HepG2 (cell line): ENCODE results near the gene NAV2. TPM values are rescaled to one million over a fixed set of nuclear protein-coding genes. Genes with fewer than 3 reads are reported as not detected.
A peak's percentile ranks its signal among the peaks of the same experiment; 100 is the strongest.

ENCODE experiments used
- ATAC-seq: fragments of 200-7000 bp; cut with Tn5 transposase; 3 replicates; pipeline ENCODE4 v1.9.1; 2020; ENCODE audit warnings: mild to moderate bottlenecking, moderate library complexity
- BruUV-seq: library from RNA; stranded (reverse); fragments of 400-500 nt; replicated peaks from 2 replicates; lab custom pipeline; 2021; lab: Mats Ljungman, UMichigan
- CTCF ChIA-PET: fragments of 300-600 bp; formaldehyde crosslinking; extraction: SDS; loops from one replicate; lab custom pipeline; 2021; ENCODE audit warnings: low total read pairs, inconsistent platforms, low intra/inter-chr PET ratio; lab: Yijun Ruan, JAX
- POLR2A ChIA-PET: fragments of 350-600 bp; sonication (Branson Sonifier 250); formaldehyde crosslinking; loops from one replicate; lab custom pipeline; 2020; ENCODE audit warnings: antibody characterized with exemption, inconsistent platforms; lab: Yijun Ruan, JAX
- DNase-seq: peaks from one replicate; pipeline ENCODE4 v3.0.0-alpha.2; 2015; ENCODE audit warnings: low spot score
- FAIRE-seq: peaks from 3 replicates; lab custom pipeline; 2011; peaks lifted over from hg19 to GRCh38; lab: Jason Lieb, UNC
- H2AFZ ChIP-seq: one replicate; pipeline ENCODE4 v1.6.1; 2011; ENCODE audit warnings: low read length, inconsistent platforms
- H3K27ac ChIP-seq: fragments of 300-600 bp; 3 replicates; pipeline ENCODE4 v1.8.0; 2011; ENCODE audit warnings: mixed run types, mild to moderate bottlenecking, mixed read lengths, low read length, inconsistent platforms; ENCODE audit not compliant: insufficient read depth; ENCODE audit errors: extremely low read length
- H3K27me3 ChIP-seq, 2 experiments: fragments of 200-600 bp in 1 of 2; 2 replicates in 1 of 2; 3 replicates in 1 of 2; pipeline versions ENCODE4 v1.6.0 to v1.8.0; 2011; ENCODE audit warnings: low read length in 2 of 2, mild to moderate bottlenecking in 2 of 2, moderate library complexity in 2 of 2, inconsistent platforms in 1 of 2; ENCODE audit not compliant: insufficient read depth in 2 of 2, control insufficient read depth in 1 of 2
- H3K36me3 ChIP-seq, 2 experiments: fragments of 200-600 bp in 1 of 2; replicated peaks in 1 of 2; 2 replicates in 1 of 2; 3 replicates in 1 of 2; pipeline versions ENCODE4 v1.5.1 to v1.8.0; 2011; ENCODE audit warnings: low read length in 2 of 2, inconsistent platforms in 1 of 2; ENCODE audit not compliant: insufficient read depth in 2 of 2, control insufficient read depth in 1 of 2
- H3K4me1 ChIP-seq: 2 replicates; pipeline ENCODE4 v1.5.1; 2012; ENCODE audit warnings: low read length, inconsistent platforms; ENCODE audit not compliant: insufficient read depth
- H3K4me2 ChIP-seq: 2 replicates; pipeline ENCODE4 v1.6.0; 2011; ENCODE audit warnings: low read depth, low read length, inconsistent platforms
- H3K4me3 ChIP-seq, 3 experiments: fragments of 200-600 bp in 1 of 3; sonication (generic), shearing (Covaris generic) in 1 of 3; replicated peaks in 1 of 3; 2 replicates each; pipeline ENCODE4 v1.5.1; 2011 to 2016; ENCODE audit warnings: low read length in 3 of 3, inconsistent platforms in 2 of 3, low read depth in 2 of 3, mild to moderate bottlenecking in 2 of 3, control low read depth in 1 of 3, mixed read lengths in 1 of 3; ENCODE audit not compliant: insufficient read depth in 1 of 3
- H3K79me2 ChIP-seq: one replicate; pipeline ENCODE4 v1.6.1; 2011; ENCODE audit warnings: low read length, inconsistent platforms; ENCODE audit not compliant: insufficient read depth
- H3K9ac ChIP-seq: 2 replicates; pipeline ENCODE4 v1.6.0; 2011; ENCODE audit warnings: mild to moderate bottlenecking, low read depth, low read length, inconsistent platforms; ENCODE audit not compliant: insufficient read depth
- H3K9me3 ChIP-seq: 2 replicates; pipeline ENCODE4 v1.5.1; 2012; ENCODE audit warnings: mild to moderate bottlenecking, low read length
- H4K20me1 ChIP-seq: 2 replicates; pipeline ENCODE4 v1.6.0; 2011; ENCODE audit warnings: inconsistent platforms, mild to moderate bottlenecking, low read length, moderate library complexity; ENCODE audit not compliant: insufficient read depth
- DMAP1 ChIP-seq: IDR thresholded peaks from 2 replicates; pipeline ENCODE4 v1.6.1; 2016
- GATA4 ChIP-seq: sonication (generic); IDR thresholded peaks from 2 replicates; pipeline ENCODE4 v1.6.1; 2016; ENCODE audit warnings: antibody characterized with exemption, low read depth, borderline replicate concordance
- HHEX ChIP-seq: IDR thresholded peaks from 2 replicates; pipeline ENCODE4 v1.6.1; 2016; ENCODE audit warnings: control low read depth
- KDM5A ChIP-seq: fragments of 200-600 bp; sonication (generic); IDR thresholded peaks from 2 replicates; pipeline ENCODE4 v1.7.0; 2018; ENCODE audit warnings: antibody characterized with exemption, mild to moderate bottlenecking, low read length, borderline replicate concordance
- KDM6A ChIP-seq: IDR thresholded peaks from 2 replicates; pipeline ENCODE4 v1.6.1; 2016; ENCODE audit warnings: low read depth
- MZF1 ChIP-seq: sonication (generic); formaldehyde crosslinking; IDR thresholded peaks from 2 replicates; pipeline ENCODE4 v1.8.1; 2023; ENCODE audit warnings: mild to moderate bottlenecking, missing genetic modification reagents, borderline replicate concordance
- SP4 ChIP-seq: sonication (generic); formaldehyde crosslinking; IDR thresholded peaks from 2 replicates; pipeline ENCODE4 v1.8.1; 2023; ENCODE audit warnings: mild to moderate bottlenecking, missing genetic modification reagents
- SRSF1 ChIP-seq: fragments of 200-400 bp; formaldehyde crosslinking; optimal IDR thresholded peaks from 2 replicates; pipeline ENCODE3; 2017; ENCODE audit warnings: mild to moderate bottlenecking, low read depth, low read length, moderate library complexity
- TBX2 ChIP-seq: sonication (generic); formaldehyde crosslinking; IDR thresholded peaks from 2 replicates; pipeline ENCODE4 v1.5.0; 2020; ENCODE audit warnings: missing genetic modification reagents, mild to moderate bottlenecking, borderline replicate concordance
- ZBTB20 ChIP-seq: sonication (generic); formaldehyde crosslinking; IDR thresholded peaks from 2 replicates; pipeline ENCODE4 v1.8.1; 2023; ENCODE audit warnings: missing genetic modification reagents, low read depth, mild to moderate bottlenecking, borderline replicate concordance
- ZNF224 ChIP-seq: sonication (generic); formaldehyde crosslinking; IDR thresholded peaks from 2 replicates; pipeline ENCODE4 v1.5.0; 2020; ENCODE audit warnings: mild to moderate bottlenecking, missing genetic modification reagents
- ZNF382 ChIP-seq: sonication (generic); formaldehyde crosslinking; IDR thresholded peaks from 2 replicates; pipeline ENCODE4 v1.5.0; 2020; ENCODE audit warnings: missing genetic modification reagents, mild to moderate bottlenecking, borderline replicate concordance
- ZNF501 ChIP-seq: sonication (generic); formaldehyde crosslinking; IDR thresholded peaks from 2 replicates; pipeline ENCODE4 v1.5.1; 2020; ENCODE audit warnings: mild to moderate bottlenecking, moderate library complexity, missing genetic modification reagents
- ZNF644 ChIP-seq: IDR thresholded peaks from 2 replicates; pipeline ENCODE4 v1.6.1; 2016; ENCODE audit warnings: low read depth
- ZSCAN25 ChIP-seq: sonication (generic); formaldehyde crosslinking; IDR thresholded peaks from 2 replicates; pipeline ENCODE4 v1.8.0; 2022; ENCODE audit warnings: mild to moderate bottlenecking, missing genetic modification reagents
- WGBS: methylation state at CpG from one replicate; pipeline ENCODE4 v1.1.6; 2017; ENCODE audit warnings: low lambda C conversion rate; 5-methylcytosine and 5-hydroxymethylcytosine counted together
- in situ Hi-C: cut with HindIII; loops from 2 replicates; pipeline ENCODE4 v1.10.0; 2017; ENCODE audit warnings: low pct_unique_long_range_greater_than_20kb; ENCODE audit not compliant: extremely low pct_ligation_motif_present
- intact Hi-C: fragments of 100-400 bp; cut with micrococcal nuclease; formaldehyde crosslinking; loops from one replicate; pipeline ENCODE4 v1.10.0; 2022; ENCODE audit not compliant: unreplicated experiment
- polyA plus RNA-seq, 8 experiments: library from polyadenylated mRNA; depleted of rRNA in 3 of 8; stranded (reverse) in 7 of 8; unstranded in 1 of 8; fragments of >200 nt; fragmentation: Illumina TruSeq in 4 of 8; extraction: Trizol in 4 of 8; gene quantifications; 2 replicates each; pipeline versions ENCODE4 v1.2.1 to v1.2.3, GENCODE V29; 2011 to 2016; ENCODE audit warnings: low read depth in 4 of 8, missing spikeins in 1 of 8, mixed read lengths in 1 of 8; ENCODE audit not compliant: insufficient read depth in 1 of 8
- total RNA-seq, 5 experiments: library from RNA; depleted of rRNA; stranded (reverse); fragments of >200 nt; fragmentation: Illumina TruSeq; extraction: Trizol; gene quantifications; 2 replicates each; pipeline ENCODE4 v1.2.3, GENCODE V29; 2016; ENCODE audit warnings: low read depth in 1 of 5
- TF ChIP-seq, protein P1 (sequence below): sonication (generic); formaldehyde crosslinking; IDR thresholded peaks from 2 replicates; pipeline ENCODE4 v1.4.0; 2020; ENCODE audit warnings: missing genetic modification reagents, borderline replicate concordance
- TF ChIP-seq, protein P2 (sequence below): sonication (generic); formaldehyde crosslinking; IDR thresholded peaks from 2 replicates; pipeline ENCODE4 v1.5.1; 2020; ENCODE audit warnings: mild to moderate bottlenecking, missing genetic modification reagents
- TF ChIP-seq, protein P3 (sequence below): sonication (generic); formaldehyde crosslinking; IDR thresholded peaks from 2 replicates; pipeline ENCODE4 v1.4.0; 2020; ENCODE audit warnings: missing genetic modification reagents

NAV2 gene
- total and polyA plus RNA-seq, 2 of the 13 experiments (the other 11 are each of a cell fraction or from before 2014, with no cell fraction given) = 9.3 to 34.6 TPM

DNA sequence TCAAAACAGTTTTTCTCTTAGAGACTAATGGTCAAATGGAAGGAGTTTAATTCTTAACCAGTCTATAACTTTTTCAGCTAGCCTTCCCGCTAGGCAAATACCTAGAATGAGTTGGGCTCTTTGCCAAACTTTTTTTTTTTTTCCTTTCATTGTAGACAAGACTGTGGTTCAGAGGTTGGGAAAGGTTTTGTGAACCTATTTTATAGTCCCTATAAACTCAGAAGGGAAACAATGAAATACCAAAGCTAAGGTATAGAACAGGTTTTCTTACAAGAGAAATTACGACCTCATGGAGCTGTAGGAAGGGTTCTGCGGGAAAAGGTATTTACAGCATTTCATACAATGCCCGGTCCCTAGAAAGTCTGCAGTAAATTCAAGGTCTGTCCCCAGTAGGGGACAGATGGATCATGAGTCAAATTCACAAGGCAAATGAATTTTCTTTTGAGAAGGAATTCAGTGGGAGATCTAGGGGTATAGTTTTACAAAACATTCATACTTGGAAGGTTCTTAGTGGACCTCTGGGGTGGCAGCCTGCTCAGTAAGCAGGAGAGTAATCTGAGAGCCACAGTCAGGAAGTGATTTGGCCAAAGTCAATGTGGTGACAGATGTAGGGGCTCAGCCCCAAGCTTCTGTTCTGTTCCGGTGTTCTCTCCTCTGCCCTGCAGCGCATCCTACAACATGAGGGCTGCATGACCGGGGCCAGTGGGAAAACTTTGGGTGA lies 300.9 kb downstream of the NAV2 start (continued):
- TF ChIP-seq, protein P1, sequence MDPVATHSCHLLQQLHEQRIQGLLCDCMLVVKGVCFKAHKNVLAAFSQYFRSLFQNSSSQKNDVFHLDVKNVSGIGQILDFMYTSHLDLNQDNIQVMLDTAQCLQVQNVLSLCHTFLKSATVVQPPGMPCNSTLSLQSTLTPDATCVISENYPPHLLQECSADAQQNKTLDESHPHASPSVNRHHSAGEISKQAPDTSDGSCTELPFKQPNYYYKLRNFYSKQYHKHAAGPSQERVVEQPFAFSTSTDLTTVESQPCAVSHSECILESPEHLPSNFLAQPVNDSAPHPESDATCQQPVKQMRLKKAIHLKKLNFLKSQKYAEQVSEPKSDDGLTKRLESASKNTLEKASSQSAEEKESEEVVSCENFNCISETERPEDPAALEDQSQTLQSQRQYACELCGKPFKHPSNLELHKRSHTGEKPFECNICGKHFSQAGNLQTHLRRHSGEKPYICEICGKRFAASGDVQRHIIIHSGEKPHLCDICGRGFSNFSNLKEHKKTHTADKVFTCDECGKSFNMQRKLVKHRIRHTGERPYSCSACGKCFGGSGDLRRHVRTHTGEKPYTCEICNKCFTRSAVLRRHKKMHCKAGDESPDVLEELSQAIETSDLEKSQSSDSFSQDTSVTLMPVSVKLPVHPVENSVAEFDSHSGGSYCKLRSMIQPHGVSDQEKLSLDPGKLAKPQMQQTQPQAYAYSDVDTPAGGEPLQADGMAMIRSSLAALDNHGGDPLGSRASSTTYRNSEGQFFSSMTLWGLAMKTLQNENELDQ (CRISPR knock-in tag) = no peak
- TF ChIP-seq TBX2 (CRISPR knock-in tag) = peak; percentile 51; the same call in 1 of the 2 replicates
- peak; percentile 30; the same call in 1 of the 2 replicates for TF ChIP-seq ZNF501 (CRISPR knock-in tag)
- TF ChIP-seq GATA4 = no peak
- TF ChIP-seq KDM5A = no peak; the same call in 1 of the 2 replicates

DNA sequence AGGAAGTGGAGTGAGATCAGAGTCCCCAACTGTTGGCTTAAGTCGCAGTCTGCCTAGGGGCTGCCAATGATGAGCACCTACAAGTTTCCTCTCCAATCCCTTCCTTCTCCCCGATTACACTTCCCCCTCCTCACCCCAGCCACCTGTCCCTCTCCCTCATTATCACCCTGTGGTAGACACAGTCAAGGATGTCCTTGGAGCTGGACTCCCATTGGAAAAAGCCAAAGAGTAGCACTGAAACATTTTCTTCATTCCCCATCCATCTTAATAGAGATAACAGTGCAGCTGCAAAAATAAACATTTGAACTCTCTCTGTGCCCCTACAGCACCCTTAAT lies 301.4 kb downstream of the NAV2 start:
- intact Hi-C loops = no loop called here
- Histone ChIP-seq H3K9me3 (no peaks in the 10 kb centered on the region), H3K27ac (peak overlapping the region; percentile 68), H3K4me1 (peaks cover 93% of the 10 kb centered on the region), H3K79me2 (peaks cover 29% of the 10 kb centered on the region), H3K27me3 (no peaks in the 10 kb centered on the region), H3K9ac (peak overlapping the region; percentile 37; the same call in 1 of the 2 replicates), H4K20me1 (no peaks in the 10 kb centered on the region), H3K36me3 (no peaks in the 10 kb centered on the region; a peak in 1 of 5 replicates), H3K4me2 (peak overlapping the region; percentile 84), H3K4me3 (peak overlapping the region in 1 of 3 experiments; percentile 27; a peak in 2 of 6 replicates), H2AFZ (no peak overlapping the region)
- WGBS = 30% methylated on average over 2 of the region's 2 CpGs
- in situ Hi-C loops = no loop called here
- no peak for ATAC-seq
- DNase-seq = no peak
- no TSS peak for BruUV-seq
- ChIA-PET POLR2A (interaction anchor here (1.2 to 3.9 kb wide), 7 partner anchors 9 to 60 kb away, joined by 3 to 48 read pairs (median 10); no protein-coding TSS in a partner anchor), CTCF (no interaction called here)
- no peak for FAIRE-seq
- TF ChIP-seq ZBTB20 (CRISPR knock-in tag) (peak; percentile 25; the same call in 1 of the 2 replicates), ZSCAN25 (0 out of 2 replicates have a peak, but pooled peaks have one; percentile 6), KDM6A (CRISPR knock-in tag) (no peak), ZNF224 (0 out of 2 replicates have a peak, but pooled peaks have one; percentile 0), HHEX (CRISPR knock-in tag) (no peak), MZF1 (CRISPR knock-in tag) (0 out of 2 replicates have a peak, but pooled peaks have one; percentile 38), SP4 (0 out of 2 replicates have a peak, but pooled peaks have one; percentile 27), ZNF644 (0 out of 2 replicates have a peak, but pooled peaks have one; percentile 1), SRSF1 (no peak), DMAP1 (CRISPR knock-in tag) (no peak), ZNF382 (CRISPR knock-in tag) (no peak)
- TF ChIP-seq, protein P2, sequence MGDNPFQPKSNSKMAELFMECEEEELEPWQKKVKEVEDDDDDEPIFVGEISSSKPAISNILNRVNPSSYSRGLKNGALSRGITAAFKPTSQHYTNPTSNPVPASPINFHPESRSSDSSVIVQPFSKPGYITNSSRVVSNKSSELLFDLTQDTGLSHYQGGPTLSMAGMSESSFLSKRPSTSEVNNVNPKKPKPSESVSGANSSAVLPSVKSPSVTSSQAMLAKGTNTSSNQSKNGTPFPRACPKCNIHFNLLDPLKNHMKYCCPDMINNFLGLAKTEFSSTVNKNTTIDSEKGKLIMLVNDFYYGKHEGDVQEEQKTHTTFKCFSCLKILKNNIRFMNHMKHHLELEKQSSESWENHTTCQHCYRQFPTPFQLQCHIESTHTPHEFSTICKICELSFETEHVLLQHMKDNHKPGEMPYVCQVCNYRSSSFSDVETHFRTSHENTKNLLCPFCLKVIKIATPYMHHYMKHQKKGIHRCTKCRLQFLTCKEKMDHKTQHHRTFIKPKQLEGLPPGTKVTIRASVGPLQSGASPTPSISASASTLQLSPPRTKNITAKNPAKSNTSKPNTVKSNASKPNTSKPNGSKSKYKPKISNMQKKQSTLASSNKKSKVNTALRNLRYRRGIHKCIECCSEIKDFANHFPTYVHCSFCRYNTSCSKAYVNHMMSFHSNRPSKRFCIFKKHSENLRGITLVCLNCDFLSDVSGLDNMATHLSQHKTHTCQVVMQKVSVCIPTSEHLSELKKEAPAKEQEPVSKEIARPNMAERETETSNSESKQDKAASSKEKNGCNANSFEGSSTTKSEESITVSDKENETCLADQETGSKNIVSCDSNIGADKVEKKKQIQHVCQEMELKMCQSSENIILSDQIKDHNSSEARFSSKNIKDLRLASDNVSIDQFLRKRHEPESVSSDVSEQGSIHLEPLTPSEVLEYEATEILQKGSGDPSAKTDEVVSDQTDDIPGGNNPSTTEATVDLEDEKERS (CRISPR knock-in tag) = 0 out of 2 replicates have a peak, but pooled peaks have one; percentile 6
- TF ChIP-seq, protein P3, sequence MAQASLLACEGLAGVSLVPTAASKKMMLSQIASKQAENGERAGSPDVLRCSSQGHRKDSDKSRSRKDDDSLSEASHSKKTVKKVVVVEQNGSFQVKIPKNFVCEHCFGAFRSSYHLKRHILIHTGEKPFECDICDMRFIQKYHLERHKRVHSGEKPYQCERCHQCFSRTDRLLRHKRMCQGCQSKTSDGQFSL (CRISPR knock-in tag) = no peak
